Mesothelial cell of epicardium (in vitro differentiated cells): ENCODE results near the gene MRPS18A. TPM values are rescaled to one million over a fixed set of nuclear protein-coding genes. Genes with fewer than 3 reads are reported as not detected.

Experiments
- DNase-seq, 2 experiments: peaks; one replicate each; pipeline ENCODE4 v3.0.0; 2021; ENCODE audit warnings: low spot score in 2 of 2; ENCODE audit not compliant: unreplicated experiment in 2 of 2
- H3K27ac Mint-ChIP-seq: 2 replicates; pipeline ENCODE4 v1.8.0; 2021; ENCODE audit warnings: mixed read lengths
- H3K27me3 Mint-ChIP-seq: 2 replicates; pipeline ENCODE4 v1.8.0; 2021; ENCODE audit warnings: low read depth, mixed read lengths
- H3K36me3 Mint-ChIP-seq: 2 replicates; pipeline ENCODE4 v1.8.0; 2021; ENCODE audit warnings: mixed read lengths
- H3K4me1 Mint-ChIP-seq: 2 replicates; pipeline ENCODE4 v1.8.0; 2021; ENCODE audit warnings: mixed read lengths
- H3K4me3 Mint-ChIP-seq: 2 replicates; pipeline ENCODE4 v1.8.0; 2021; ENCODE audit warnings: mild to moderate bottlenecking, moderate library complexity, mixed read lengths
- H3K9me3 Mint-ChIP-seq: 2 replicates; pipeline ENCODE4 v1.8.0; 2021; ENCODE audit warnings: mixed read lengths
- total RNA-seq: library from RNA; stranded (reverse); gene quantifications from 3 replicates; pipeline ENCODE4 v1.2.1, GENCODE V29; 2021
- TF ChIP-seq, protein P1 (sequence below): fragments of 200-600 bp; sonication (generic); IDR thresholded peaks from one replicate; pipeline ENCODE4 v1.5.0; 2021; ENCODE audit warnings: antibody characterized with exemption; ENCODE audit not compliant: unreplicated experiment

Gene MRPS18A
- total RNA-seq, 1 donor from 2014 or later = 41.4 TPM

GRCh38 chr6:43680308-43681200, 7.0 kb downstream of the MRPS18A start:
- no peak overlapping the region for H3K4me3 Mint-ChIP-seq
- H3K4me1 Mint-ChIP-seq = peaks cover 40% of the 10 kb centered on the region
- H3K27ac Mint-ChIP-seq = peak overlapping the region; percentile 53
- TF ChIP-seq, protein P1, sequence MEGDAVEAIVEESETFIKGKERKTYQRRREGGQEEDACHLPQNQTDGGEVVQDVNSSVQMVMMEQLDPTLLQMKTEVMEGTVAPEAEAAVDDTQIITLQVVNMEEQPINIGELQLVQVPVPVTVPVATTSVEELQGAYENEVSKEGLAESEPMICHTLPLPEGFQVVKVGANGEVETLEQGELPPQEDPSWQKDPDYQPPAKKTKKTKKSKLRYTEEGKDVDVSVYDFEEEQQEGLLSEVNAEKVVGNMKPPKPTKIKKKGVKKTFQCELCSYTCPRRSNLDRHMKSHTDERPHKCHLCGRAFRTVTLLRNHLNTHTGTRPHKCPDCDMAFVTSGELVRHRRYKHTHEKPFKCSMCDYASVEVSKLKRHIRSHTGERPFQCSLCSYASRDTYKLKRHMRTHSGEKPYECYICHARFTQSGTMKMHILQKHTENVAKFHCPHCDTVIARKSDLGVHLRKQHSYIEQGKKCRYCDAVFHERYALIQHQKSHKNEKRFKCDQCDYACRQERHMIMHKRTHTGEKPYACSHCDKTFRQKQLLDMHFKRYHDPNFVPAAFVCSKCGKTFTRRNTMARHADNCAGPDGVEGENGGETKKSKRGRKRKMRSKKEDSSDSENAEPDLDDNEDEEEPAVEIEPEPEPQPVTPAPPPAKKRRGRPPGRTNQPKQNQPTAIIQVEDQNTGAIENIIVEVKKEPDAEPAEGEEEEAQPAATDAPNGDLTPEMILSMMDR = no peak
- peaks cover 19% of the 10 kb centered on the region for H3K36me3 Mint-ChIP-seq
- H3K27me3 Mint-ChIP-seq = no peaks in the 10 kb centered on the region
- DNase-seq = no peak
- no peaks in the 10 kb centered on the region for H3K9me3 Mint-ChIP-seq

DNA sequence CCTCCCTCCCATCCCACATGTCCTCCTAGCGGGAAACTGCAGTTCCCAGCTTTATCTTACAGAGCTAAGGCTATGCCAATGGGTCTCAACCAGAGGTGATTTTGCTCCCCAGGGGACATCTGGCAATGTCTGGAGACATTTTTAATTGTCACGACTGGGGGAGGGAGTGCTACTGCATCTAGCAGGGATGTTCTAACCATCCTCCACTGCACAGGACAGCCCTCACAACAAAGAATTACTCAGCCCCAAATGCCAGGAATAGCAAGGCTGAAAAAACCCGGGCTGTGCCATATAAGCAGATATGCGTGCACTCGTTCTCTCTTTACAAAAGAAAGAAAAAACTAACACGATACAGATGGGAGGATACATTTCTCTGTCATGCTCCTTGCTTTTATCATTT, 8.5 kb downstream of the MRPS18A start:
- no peak for DNase-seq
- no peak overlapping the region for H3K4me3 Mint-ChIP-seq
- peaks cover 29% of the 10 kb centered on the region for H3K36me3 Mint-ChIP-seq
- H3K4me1 Mint-ChIP-seq = peaks cover 47% of the 10 kb centered on the region
- H3K27ac Mint-ChIP-seq = peak overlapping the region; percentile 72
- TF ChIP-seq, protein P1 = no peak
- H3K27me3 Mint-ChIP-seq = no peaks in the 10 kb centered on the region
- no peaks in the 10 kb centered on the region for H3K9me3 Mint-ChIP-seq

DNA sequence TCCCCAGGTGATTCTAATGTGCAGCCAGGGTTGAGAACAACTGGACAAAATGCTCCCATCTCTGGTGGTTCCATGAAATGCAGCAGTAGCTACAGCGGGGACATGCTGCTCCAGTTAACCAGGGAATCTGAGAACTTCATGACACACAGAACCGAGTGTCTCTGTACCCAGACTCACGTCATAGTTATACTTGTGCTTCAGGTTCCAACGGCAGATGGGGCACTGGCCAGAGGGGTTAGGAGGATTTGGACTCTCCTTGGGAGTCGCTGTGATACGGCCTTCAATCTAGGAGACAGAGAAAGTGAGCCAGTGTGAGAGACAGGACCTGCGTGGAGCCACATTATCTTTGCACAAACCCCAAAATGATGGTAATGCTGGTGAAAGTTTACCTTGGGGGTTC, 9.2 kb downstream of the MRPS18A start:
- H3K27me3 Mint-ChIP-seq = no peaks in the 10 kb centered on the region
- H3K36me3 Mint-ChIP-seq = peaks cover 29% of the 10 kb centered on the region
- H3K4me3 Mint-ChIP-seq = no peak overlapping the region
- TF ChIP-seq, protein P1 = no peak
- H3K9me3 Mint-ChIP-seq = no peaks in the 10 kb centered on the region
- H3K4me1 Mint-ChIP-seq = peaks cover 46% of the 10 kb centered on the region
- no peak overlapping the region for H3K27ac Mint-ChIP-seq
- no peak for DNase-seq

- H3K27me3 Mint-ChIP-seq = no peaks in the 10 kb centered on the region
- no peak overlapping the region for H3K4me3 Mint-ChIP-seq
- no peak overlapping the region for H3K27ac Mint-ChIP-seq
- peaks cover 46% of the 10 kb centered on the region for H3K4me1 Mint-ChIP-seq
- no peak for DNase-seq
- TF ChIP-seq, protein P1 = no peak
- H3K36me3 Mint-ChIP-seq = peaks cover 29% of the 10 kb centered on the region
- H3K9me3 Mint-ChIP-seq = no peaks in the 10 kb centered on the region
Measured at GRCh38 chr6:43677759-43678158, 9.8 kb downstream of the MRPS18A start.

- TF ChIP-seq, protein P1 = no peak
- Mint-ChIP-seq H3K4me3 (no peak overlapping the region), H3K27me3 (no peaks in the 10 kb centered on the region), H3K27ac (no peak overlapping the region), H3K36me3 (peaks cover 29% of the 10 kb centered on the region), H3K4me1 (peaks cover 47% of the 10 kb centered on the region), H3K9me3 (no peaks in the 10 kb centered on the region)
- no peak for DNase-seq
Measured at GRCh38 chr6:43676962-43677606, 10.5 kb downstream of the MRPS18A start.
